Lung (tissue), 12 donors: ENCODE results near the gene SACS. TPM values are rescaled to one million over a fixed set of nuclear protein-coding genes. Genes with fewer than 3 reads are reported as not detected.

Experiments
- ATAC-seq: fragments of 200-7000 bp; cut with Tn5 transposase; one replicate; pipeline ENCODE4 v1.9.1; 2020; ENCODE audit warnings: moderate number of reproducible peaks; ENCODE audit not compliant: insufficient read depth, low FRiP score
- DNase-seq, 3 donors: peaks; one replicate each; pipeline ENCODE4 v3.0.0-alpha.2; 2013 to 2017
- H3K27ac ChIP-seq, 2 donors: one replicate each; pipeline ENCODE4 v1.5.1; 2013; ENCODE audit warnings: mild to moderate bottlenecking in 2 of 2, moderate library complexity in 2 of 2, control low read depth in 1 of 2, inconsistent platforms in 1 of 2, low read depth in 1 of 2, low read length in 1 of 2
- H3K27me3 ChIP-seq, 3 donors: one replicate each; pipeline ENCODE4 v1.5.1; 2013; ENCODE audit warnings: low read length in 2 of 3; ENCODE audit not compliant: control insufficient read depth in 3 of 3, insufficient read depth in 3 of 3
- H3K36me3 ChIP-seq, 4 donors: one replicate each; pipeline ENCODE4 v1.5.1; 2013; ENCODE audit warnings: low read length in 4 of 4, mild to moderate bottlenecking in 1 of 4, moderate library complexity in 1 of 4; ENCODE audit not compliant: control insufficient read depth in 4 of 4, insufficient read depth in 4 of 4
- H3K4me1 ChIP-seq, 5 donors: one replicate each; pipeline ENCODE4 v1.5.1; 2013; ENCODE audit warnings: low read length in 5 of 5, mild to moderate bottlenecking in 2 of 5, moderate library complexity in 1 of 5; ENCODE audit not compliant: control insufficient read depth in 5 of 5, insufficient read depth in 5 of 5
- H3K4me3 ChIP-seq: one replicate; pipeline ENCODE4 v1.5.1; 2013; ENCODE audit warnings: mild to moderate bottlenecking, control low read depth, moderate library complexity
- H3K9ac ChIP-seq, 2 donors: one replicate each; pipeline ENCODE4 v1.5.1; 2013; ENCODE audit warnings: low read length in 2 of 2, control low read depth in 1 of 2; ENCODE audit not compliant: insufficient read depth in 1 of 2
- H3K9me3 ChIP-seq, 4 donors: one replicate each; pipeline ENCODE4 v1.5.1; 2013; ENCODE audit warnings: low read length in 3 of 4, mild to moderate bottlenecking in 1 of 4, moderate library complexity in 1 of 4; ENCODE audit not compliant: control insufficient read depth in 4 of 4, insufficient read depth in 3 of 4
- CTCF ChIP-seq: IDR thresholded peaks from 2 replicates; pipeline ENCODE4 v1.5.1; 2012; ENCODE audit warnings: mild to moderate bottlenecking; ENCODE audit errors: control extremely low read depth, extremely low read depth
- WGBS, 2 donors: extraction: QIAGEN DNeasy Blood & Tissue Kit; methylation state at CpG; one replicate each; pipeline ENCODE4 v1.1.7; 2013; 5-methylcytosine and 5-hydroxymethylcytosine counted together
- polyA plus RNA-seq, 2 donors: library from polyadenylated mRNA; stranded (reverse); fragments of 200-250 nt; gene quantifications; one replicate each; pipeline ENCODE4 v1.2.1, GENCODE V29; 2013
- total RNA-seq, 2 donors: library from RNA; depleted of rRNA in 1 of 2; stranded (reverse); fragments of >200 nt in 1 of 2; gene quantifications; one replicate each; pipeline ENCODE4 v1.2.1, GENCODE V29; 2014 to 2021
- donor health status: control.
- donor health status: control.
- donor health status: Bipolar disorder and iron deficiency.
- donor health status: healthy.
- donor health status: DM: yes; HTN: yes; CAD: no.

SACS gene
- total and polyA plus RNA-seq, 4 donors, result 2.5 to 21.7 (median 7.0) TPM

- H3K4me1 ChIP-seq, result no peaks in the 10 kb centered on the region
- WGBS, 2 donors, result 95 to 99% methylated on average over 5 of the region's 5 CpGs
- H3K36me3 ChIP-seq, result peaks cover 0 to 4% (median 1%) of the 10 kb centered on the region in 4 donors
- no peak for TF ChIP-seq CTCF
- H3K9me3 ChIP-seq, result no peaks in the 10 kb centered on the region
- H3K4me3 ChIP-seq, result no peak overlapping the region
- DNase-seq (no peak), ATAC-seq (no peak)
- H3K9ac ChIP-seq, result no peak overlapping the region
- H3K27me3 ChIP-seq, result no peaks in the 10 kb centered on the region
- H3K27ac ChIP-seq, result no peak overlapping the region
These were observed 11.9 kb downstream of the SACS start for GRCh38 chr13:23421596-23421995.

- Histone ChIP-seq H3K27me3 (no peaks in the 10 kb centered on the region), H3K9me3 (no peaks in the 10 kb centered on the region), H3K36me3 (peaks cover 0 to 4% (median 1%) of the 10 kb centered on the region in 4 donors), H3K9ac (no peak overlapping the region), H3K4me3 (no peak overlapping the region), H3K27ac (no peak overlapping the region), H3K4me1 (no peaks in the 10 kb centered on the region)
- no peak for DNase-seq
- no peak for TF ChIP-seq CTCF
- 97% methylated on average over 33 of the region's 33 CpGs for whole genome bisulfite sequencing, 2 donors
- no peak for ATAC-seq
These were observed 14.5 kb downstream of the SACS start for GRCh38 chr13:23418776-23419683.

- no peak for TF ChIP-seq CTCF
- DNase-seq (no peak), ATAC-seq (no peak)
- Histone ChIP-seq H3K36me3 (no peaks in the 10 kb centered on the region), H3K9ac (no peak overlapping the region), H3K4me3 (no peak overlapping the region), H3K9me3 (no peaks in the 10 kb centered on the region), H3K27me3 (no peaks in the 10 kb centered on the region), H3K27ac (no peak overlapping the region), H3K4me1 (peaks cover 0 to 11% (median 0%) of the 10 kb centered on the region in 5 donors)
- WGBS, 2 donors, result 91 to 95% methylated on average over 2 of the region's 2 CpGs
These were observed 18.8 kb downstream of the SACS start for GRCh38 chr13:23414682-23415081.
